ENCODE data around the gene BCAP29. TPM values are rescaled to one million over a fixed set of nuclear protein-coding genes. Genes with fewer than 3 reads are reported as not detected.

The BCAP29 gene
- total RNA-seq, 1 donor: 43.1 TPM

DNA sequence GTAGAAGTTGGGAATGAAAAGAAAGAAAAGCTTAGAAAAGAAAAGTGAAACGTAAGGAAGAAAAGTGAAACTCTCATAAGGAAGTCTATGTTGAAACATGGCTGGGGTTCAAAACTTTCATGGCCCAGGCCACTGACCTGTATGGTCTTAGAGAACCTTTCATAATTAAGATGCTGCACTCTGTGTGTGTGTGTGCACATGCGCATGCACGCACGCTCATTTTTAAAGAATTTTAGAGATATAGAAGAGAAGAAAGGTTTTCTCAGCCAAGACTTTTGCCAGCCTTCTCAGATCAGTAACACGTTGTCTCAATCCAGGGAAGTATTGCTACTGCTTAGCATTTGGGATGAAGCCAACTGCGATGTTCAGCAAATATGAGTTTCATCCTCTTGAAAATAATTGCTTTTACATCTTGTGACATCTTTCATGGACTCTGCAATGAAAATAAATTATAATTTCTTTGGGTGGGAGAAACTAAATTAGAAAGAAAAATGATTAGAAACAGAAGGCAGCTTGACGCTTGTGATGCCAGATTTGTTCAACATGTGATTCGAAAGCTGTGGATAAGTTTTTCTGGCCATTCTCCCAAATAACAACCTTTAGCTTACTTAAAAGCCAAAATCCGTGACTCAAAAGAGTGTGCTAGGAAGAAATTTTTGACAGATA, 64.4 kb downstream of the BCAP29 start:
- no peaks in the 10 kb centered on the region for H3K79me2 ChIP-seq (ENCODE audit: insufficient read depth, low read length)
- H3K9me3 ChIP-seq (ENCODE audit: low read depth, low read length): no peaks in the 10 kb centered on the region
- no peak overlapping the region for H2AFZ ChIP-seq (ENCODE audit: low read length)
- H3K27me3 ChIP-seq (ENCODE audit: insufficient read depth, low read length): no peaks in the 10 kb centered on the region
- TF ChIP-seq, protein P1, sequence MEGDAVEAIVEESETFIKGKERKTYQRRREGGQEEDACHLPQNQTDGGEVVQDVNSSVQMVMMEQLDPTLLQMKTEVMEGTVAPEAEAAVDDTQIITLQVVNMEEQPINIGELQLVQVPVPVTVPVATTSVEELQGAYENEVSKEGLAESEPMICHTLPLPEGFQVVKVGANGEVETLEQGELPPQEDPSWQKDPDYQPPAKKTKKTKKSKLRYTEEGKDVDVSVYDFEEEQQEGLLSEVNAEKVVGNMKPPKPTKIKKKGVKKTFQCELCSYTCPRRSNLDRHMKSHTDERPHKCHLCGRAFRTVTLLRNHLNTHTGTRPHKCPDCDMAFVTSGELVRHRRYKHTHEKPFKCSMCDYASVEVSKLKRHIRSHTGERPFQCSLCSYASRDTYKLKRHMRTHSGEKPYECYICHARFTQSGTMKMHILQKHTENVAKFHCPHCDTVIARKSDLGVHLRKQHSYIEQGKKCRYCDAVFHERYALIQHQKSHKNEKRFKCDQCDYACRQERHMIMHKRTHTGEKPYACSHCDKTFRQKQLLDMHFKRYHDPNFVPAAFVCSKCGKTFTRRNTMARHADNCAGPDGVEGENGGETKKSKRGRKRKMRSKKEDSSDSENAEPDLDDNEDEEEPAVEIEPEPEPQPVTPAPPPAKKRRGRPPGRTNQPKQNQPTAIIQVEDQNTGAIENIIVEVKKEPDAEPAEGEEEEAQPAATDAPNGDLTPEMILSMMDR (IDR thresholded peaks at IDR 0.05; ENCODE audit: extremely low read depth, low read depth, low read length): no peak
- H3K27ac ChIP-seq (ENCODE audit: low read depth, low read length): no peak overlapping the region
- DNase-seq (ENCODE audit: insufficient read length, low spot score, missing footprints): no peak
- peak overlapping the region; percentile 11 for H3K4me2 ChIP-seq (ENCODE audit: insufficient read depth, low read length)
- H3K4me1 ChIP-seq (ENCODE audit: insufficient read depth, low read length): peaks cover 19% of the 10 kb centered on the region
- H4K20me1 ChIP-seq (ENCODE audit: insufficient read depth, low read length): no peaks in the 10 kb centered on the region
- no peak overlapping the region for H3K4me3 ChIP-seq (ENCODE audit: insufficient read depth, low read length)
- H3K36me3 ChIP-seq (ENCODE audit: insufficient read depth, low read length): no peaks in the 10 kb centered on the region

DNA sequence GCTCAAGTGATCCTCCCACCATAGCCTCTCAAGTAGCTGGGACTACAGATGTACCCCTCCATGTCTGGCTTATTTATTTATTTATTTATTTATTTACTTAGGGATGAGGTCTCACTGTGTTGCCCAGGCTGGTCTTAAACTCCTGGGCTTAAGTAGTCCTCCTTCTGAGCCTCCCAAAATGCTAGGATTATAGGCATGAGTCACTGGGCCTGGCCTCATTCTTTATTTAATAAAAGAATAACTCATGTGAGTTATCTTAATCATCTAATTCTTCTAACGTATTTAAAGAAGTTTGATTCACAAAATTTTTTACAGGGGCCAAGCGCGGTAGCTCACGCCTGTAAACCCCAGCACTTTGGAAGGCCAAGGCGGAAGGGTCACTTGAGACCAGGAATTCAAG, 72.6 kb downstream of the BCAP29 start:
- no peaks in the 10 kb centered on the region for H3K36me3 ChIP-seq (ENCODE audit: insufficient read depth, low read length)
- H3K4me2 ChIP-seq (ENCODE audit: insufficient read depth, low read length): no peak overlapping the region
- no peaks in the 10 kb centered on the region for H3K79me2 ChIP-seq (ENCODE audit: insufficient read depth, low read length)
- no peaks in the 10 kb centered on the region for H3K4me1 ChIP-seq (ENCODE audit: insufficient read depth, low read length)
- no peak overlapping the region for H3K27ac ChIP-seq (ENCODE audit: low read depth, low read length)
- TF ChIP-seq, protein P1 (IDR thresholded peaks at IDR 0.05; ENCODE audit: extremely low read depth, low read depth, low read length): no peak
- no peaks in the 10 kb centered on the region for H3K27me3 ChIP-seq (ENCODE audit: insufficient read depth, low read length)
- H2AFZ ChIP-seq (ENCODE audit: low read length): no peak overlapping the region
- H3K9me3 ChIP-seq (ENCODE audit: low read depth, low read length): no peaks in the 10 kb centered on the region
- no peak for DNase-seq (ENCODE audit: insufficient read length, low spot score, missing footprints)
- no peaks in the 10 kb centered on the region for H4K20me1 ChIP-seq (ENCODE audit: insufficient read depth, low read length)
- H3K4me3 ChIP-seq (ENCODE audit: insufficient read depth, low read length): no peak overlapping the region

DNA sequence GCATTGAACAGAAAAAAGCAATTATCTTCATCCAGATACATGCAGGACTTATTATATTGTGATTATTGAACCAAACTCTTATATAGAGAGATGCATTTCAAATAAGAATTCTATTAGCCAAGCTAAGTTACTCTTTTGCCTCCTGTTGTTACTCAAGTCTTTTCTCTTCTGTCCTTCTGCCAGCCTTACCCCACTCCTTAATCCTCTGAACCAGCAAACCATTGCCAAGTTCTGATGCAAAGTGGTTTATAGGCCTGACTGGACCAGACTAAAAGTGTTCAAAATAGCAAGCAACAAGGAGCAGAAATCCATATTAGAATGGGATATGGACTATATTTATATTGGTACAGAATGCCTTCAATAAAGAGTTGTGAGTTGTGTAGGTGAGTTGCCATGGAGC, 78.4 kb downstream of the BCAP29 start:
- no peak overlapping the region for H3K4me2 ChIP-seq (ENCODE audit: insufficient read depth, low read length)
- H3K4me3 ChIP-seq (ENCODE audit: insufficient read depth, low read length): no peak overlapping the region
- H4K20me1 ChIP-seq (ENCODE audit: insufficient read depth, low read length): no peaks in the 10 kb centered on the region
- H3K79me2 ChIP-seq (ENCODE audit: insufficient read depth, low read length): no peaks in the 10 kb centered on the region
- TF ChIP-seq, protein P1 (IDR thresholded peaks at IDR 0.05; ENCODE audit: extremely low read depth, low read depth, low read length): no peak
- DNase-seq (ENCODE audit: insufficient read length, low spot score, missing footprints): no peak
- no peaks in the 10 kb centered on the region for H3K36me3 ChIP-seq (ENCODE audit: insufficient read depth, low read length)
- H3K27ac ChIP-seq (ENCODE audit: low read depth, low read length): no peak overlapping the region
- no peaks in the 10 kb centered on the region for H3K9me3 ChIP-seq (ENCODE audit: low read depth, low read length)
- H3K27me3 ChIP-seq (ENCODE audit: insufficient read depth, low read length): peaks cover 27% of the 10 kb centered on the region
- peaks cover 32% of the 10 kb centered on the region for H3K4me1 ChIP-seq (ENCODE audit: insufficient read depth, low read length)
- no peak overlapping the region for H2AFZ ChIP-seq (ENCODE audit: low read length)

DNA sequence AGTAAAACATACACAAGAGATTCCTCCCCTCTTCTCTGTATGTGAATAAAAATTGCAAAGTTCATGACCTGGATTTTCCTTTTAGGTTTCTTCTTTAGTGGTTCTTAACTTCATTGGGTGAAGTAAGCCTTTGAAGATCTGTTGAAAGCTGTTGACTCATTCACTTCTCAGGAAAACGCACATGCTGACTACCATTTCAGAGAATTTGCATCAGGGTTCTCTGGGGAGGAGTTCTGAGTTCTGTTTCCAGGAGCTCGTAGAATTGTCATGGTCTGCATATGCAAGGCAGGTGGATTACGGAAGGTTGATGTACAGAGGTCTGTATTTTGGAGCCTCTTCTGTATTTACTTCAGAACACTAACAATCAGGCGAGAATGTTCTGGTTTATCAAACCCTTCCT, 79.6 kb downstream of the BCAP29 start:
- H3K27me3 ChIP-seq (ENCODE audit: insufficient read depth, low read length): peaks cover 27% of the 10 kb centered on the region
- H3K4me2 ChIP-seq (ENCODE audit: insufficient read depth, low read length): peak overlapping the region; percentile 26
- H3K4me1 ChIP-seq (ENCODE audit: insufficient read depth, low read length): peaks cover 32% of the 10 kb centered on the region
- H3K27ac ChIP-seq (ENCODE audit: low read depth, low read length): no peak overlapping the region
- H3K36me3 ChIP-seq (ENCODE audit: insufficient read depth, low read length): no peaks in the 10 kb centered on the region
- no peak overlapping the region for H3K4me3 ChIP-seq (ENCODE audit: insufficient read depth, low read length)
- no peaks in the 10 kb centered on the region for H4K20me1 ChIP-seq (ENCODE audit: insufficient read depth, low read length)
- no peaks in the 10 kb centered on the region for H3K79me2 ChIP-seq (ENCODE audit: insufficient read depth, low read length)
- DNase-seq (ENCODE audit: insufficient read length, low spot score, missing footprints): peak; percentile 86
- no peaks in the 10 kb centered on the region for H3K9me3 ChIP-seq (ENCODE audit: low read depth, low read length)
- TF ChIP-seq, protein P1 (IDR thresholded peaks at IDR 0.05; ENCODE audit: extremely low read depth, low read depth, low read length): no peak
- no peak overlapping the region for H2AFZ ChIP-seq (ENCODE audit: low read length)
